ENCODE data around the gene PNPLA7.
A peak's percentile ranks its signal among the peaks of the same experiment; 100 is the strongest.
"Not testable (repeated sequence)": the region's sequence is repeated elsewhere in the genome, so short reads cannot be mapped to it uniquely, and the experiment has no call there.

The PNPLA7 gene

GRCh38 chr9:137575364-137575715, 25.1 kb upstream of the PNPLA7 start:
- DNase-seq (no peak), ATAC-seq (no peak)

- DNase-seq = no peak
- no peak for ATAC-seq
Observed at GRCh38 chr9:137574192-137574591, 24.0 kb upstream of the PNPLA7 start.

GRCh38 chr9:137570566-137570965, 20.4 kb upstream of the PNPLA7 start:
- no peak for ATAC-seq

GRCh38 chr9:137569609-137570203, 19.5 kb upstream of the PNPLA7 start:
- ATAC-seq = no peak
- DNase-seq = no peak

More at GRCh38 chr9:137570566-137570965, 20.4 kb upstream of the PNPLA7 start:
- no peak for DNase-seq

GRCh38 chr9:137568445-137568844, 18.2 kb upstream of the PNPLA7 start:
- not testable (repeated sequence) for DNase-seq, ATAC-seq

GRCh38 chr9:137564817-137565411, 14.7 kb upstream of the PNPLA7 start:
- ATAC-seq (no peak), DNase-seq (no peak)

GRCh38 chr9:137564134-137564533, 13.9 kb upstream of the PNPLA7 start:
- DNase-seq = no peak
- no peak for ATAC-seq

GRCh38 chr9:137558127-137558526, 7.9 kb upstream of the PNPLA7 start:
- ATAC-seq (no peak), DNase-seq (no peak)

GRCh38 chr9:137556069-137556838, 6.1 kb upstream of the PNPLA7 start:
- no peak for ATAC-seq
- no peak for DNase-seq

GRCh38 chr9:137555179-137555578, 5.0 kb upstream of the PNPLA7 start:
- ATAC-seq = no peak

GRCh38 chr9:137554349-137554748, 4.1 kb upstream of the PNPLA7 start:
- DNase-seq (no peak), ATAC-seq (no peak)

More at GRCh38 chr9:137555179-137555578, 5.0 kb upstream of the PNPLA7 start:
- DNase-seq = no peak

GRCh38 chr9:137553654-137554053, 3.5 kb upstream of the PNPLA7 start:
- ATAC-seq, DNase-seq: not testable (repeated sequence)

- ATAC-seq (peak; percentile 3), DNase-seq (peak; percentile 33)
Observed at GRCh38 chr9:137552022-137552768, 2.0 kb upstream of the PNPLA7 start.

- peak; percentile 93 for ATAC-seq
- peak; percentile 94 for DNase-seq
Observed at GRCh38 chr9:137551264-137552021, 1.2 kb upstream of the PNPLA7 start, which contains the start of gene MRPL41. Gene MRPL41, plus strand, starts transcription at chr9:137551879. Its CDS starts 203 bp downstream, at chr9:137552082.

- not testable (repeated sequence) for DNase-seq, ATAC-seq
Observed at GRCh38 chr9:137550958-137551263, 709 bp upstream of the PNPLA7 start.

GRCh38 chr9:137547687-137548543, 2.3 kb downstream of the PNPLA7 start:
- no peak for DNase-seq

GRCh38 chr9:137545123-137545522, 5.1 kb downstream of the PNPLA7 start:
- ATAC-seq (no peak), DNase-seq (no peak)

More at GRCh38 chr9:137547687-137548543, 2.3 kb downstream of the PNPLA7 start:
- ATAC-seq = no peak

- DNase-seq (no peak), ATAC-seq (peak; percentile 63)
Observed at GRCh38 chr9:137544176-137544760, 5.9 kb downstream of the PNPLA7 start.

GRCh38 chr9:137543237-137543963, 6.8 kb downstream of the PNPLA7 start:
- ATAC-seq (no peak), DNase-seq (no peak)

GRCh38 chr9:137542486-137542885, 7.7 kb downstream of the PNPLA7 start:
- ATAC-seq (no peak), DNase-seq (no peak)
